Measurements from ENCODE around the gene ADAT3. TPM values are rescaled to one million over a fixed set of nuclear protein-coding genes. Genes with fewer than 3 reads are reported as not detected.

Gene ADAT3
- polyA plus RNA-seq, 1 of the 3 experiments (the other 2 are of a cell fraction), result 2.8 TPM

GRCh38 chr19:1863638-1864479 is 41.3 kb upstream of the ADAT3 start:
- Histone ChIP-seq H3K27ac (ENCODE audit: low read depth in 2 of 2, low read length in 1 of 2) (peak overlapping the region; percentile 93 to 94), H3K9ac (peak overlapping the region; percentile 96), H3K9me3 (no peaks in the 10 kb centered on the region), H3K4me3 (ENCODE audit: low read depth in 2 of 2, low read length in 1 of 2) (peak overlapping the region; percentile 79 to 90), H3K36me3 (replicated peaks in 1 of 2; ENCODE audit: control insufficient read depth in 1 of 2, insufficient read depth in 2 of 2, low read length in 1 of 2) (no peaks in the 10 kb centered on the region), H3K9me2 (no peaks in the 10 kb centered on the region), H3K79me2 (ENCODE audit: insufficient read depth) (peaks cover 64% of the 10 kb centered on the region), H2AFZ (ENCODE audit: low read depth) (peak overlapping the region; percentile 62; the same call in 1 of the 2 replicates), H3K27me3 (ENCODE audit: insufficient read depth) (no peaks in the 10 kb centered on the region), H3K4me2 (peak overlapping the region; percentile 100), H3K4me1 (ENCODE audit: control insufficient read depth in 1 of 2, insufficient read depth in 2 of 2, low read depth in 1 of 2, low read length in 1 of 2) (peaks cover 18 to 36% of the 10 kb centered on the region in 2 experiments; a peak in 2 of 4 replicates), H3F3A (replicated peaks; ENCODE audit: insufficient read depth) (peaks cover 8% of the 10 kb centered on the region), H4K20me1 (ENCODE audit: insufficient read depth) (peaks cover 38% of the 10 kb centered on the region)
- POLR2A ChIA-PET, result interaction anchor here (0.8 to 1.4 kb wide), 4 partner anchors 9 to 42 kb away, joined by 3 to 7 read pairs (median 5); partner anchors contain the start of genes ADAT3 and SCAMP4
- WGBS (ENCODE audit: low lambda C conversion rate), result under 1% methylated on average over 26 of the region's 115 CpGs
- DNase-seq, result peak; percentile 97
- CTCF ChIA-PET, result interaction anchor here (1.0 to 1.9 kb wide), 10 partner anchors 11 to 206 kb away, joined by 3 to 10 read pairs (median 4); no protein-coding TSS in a partner anchor
- TF ChIP-seq USF2 (IDR thresholded peaks at IDR 0.05; ENCODE audit: borderline replicate concordance, low read depth, low read length), result peak; percentile 68
- no peak for TF ChIP-seq CTCF (IDR thresholded peaks at IDR 0.05)
- TF ChIP-seq MEF2A (IDR thresholded peaks at IDR 0.05; ENCODE audit: borderline replicate concordance, low read depth), result no peak
- TF ChIP-seq POLR2AphosphoS5 (IDR thresholded peaks at IDR 0.05; ENCODE audit: low read depth, low read length), result peak; percentile 38; the same call in 1 of the 2 replicates
- peak; percentile 84; the same call in 1 of the 2 replicates for TF ChIP-seq SIN3A (IDR thresholded peaks at IDR 0.05; ENCODE audit: borderline replicate concordance, low read depth, low read length)
- no peak for TF ChIP-seq FOXM1 (IDR thresholded peaks at IDR 0.05; ENCODE audit: low read depth)
- TF ChIP-seq MAX (IDR thresholded peaks at IDR 0.05; ENCODE audit: low read depth), result peak; percentile 99
- peak; percentile 33; the same call in 1 of the 2 replicates for TF ChIP-seq REST (IDR thresholded peaks at IDR 0.05; ENCODE audit: low read depth, low read length)
- no peak for TF ChIP-seq FOSL2 (IDR thresholded peaks at IDR 0.05; ENCODE audit: borderline replicate concordance, low read depth)
- TF ChIP-seq RCOR1 (IDR thresholded peaks at IDR 0.05; ENCODE audit: low read length), result no peak
- TF ChIP-seq, protein P1, sequence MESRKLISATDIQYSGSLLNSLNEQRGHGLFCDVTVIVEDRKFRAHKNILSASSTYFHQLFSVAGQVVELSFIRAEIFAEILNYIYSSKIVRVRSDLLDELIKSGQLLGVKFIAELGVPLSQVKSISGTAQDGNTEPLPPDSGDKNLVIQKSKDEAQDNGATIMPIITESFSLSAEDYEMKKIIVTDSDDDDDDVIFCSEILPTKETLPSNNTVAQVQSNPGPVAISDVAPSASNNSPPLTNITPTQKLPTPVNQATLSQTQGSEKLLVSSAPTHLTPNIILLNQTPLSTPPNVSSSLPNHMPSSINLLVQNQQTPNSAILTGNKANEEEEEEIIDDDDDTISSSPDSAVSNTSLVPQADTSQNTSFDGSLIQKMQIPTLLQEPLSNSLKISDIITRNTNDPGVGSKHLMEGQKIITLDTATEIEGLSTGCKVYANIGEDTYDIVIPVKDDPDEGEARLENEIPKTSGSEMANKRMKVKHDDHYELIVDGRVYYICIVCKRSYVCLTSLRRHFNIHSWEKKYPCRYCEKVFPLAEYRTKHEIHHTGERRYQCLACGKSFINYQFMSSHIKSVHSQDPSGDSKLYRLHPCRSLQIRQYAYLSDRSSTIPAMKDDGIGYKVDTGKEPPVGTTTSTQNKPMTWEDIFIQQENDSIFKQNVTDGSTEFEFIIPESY (IDR thresholded peaks at IDR 0.05; ENCODE audit: borderline replicate concordance, low read depth), result no peak
- TF ChIP-seq NRF1 (IDR thresholded peaks at IDR 0.05; ENCODE audit: low read depth, low read length), result no peak; the same call in 1 of the 2 replicates
- peak; percentile 69 for TF ChIP-seq CHD2 (IDR thresholded peaks at IDR 0.05; ENCODE audit: low read length, partially characterized antibody)
- TF ChIP-seq TCF12 (IDR thresholded peaks at IDR 0.05), result no peak
- no peak for TF ChIP-seq RFX5 (IDR thresholded peaks at IDR 0.05; ENCODE audit: low read length)
- TF ChIP-seq MXI1 (IDR thresholded peaks at IDR 0.05; ENCODE audit: low read depth, low read length), result peak; percentile 98
- TF ChIP-seq EZH2phosphoT487 (IDR thresholded peaks at IDR 0.05; ENCODE audit: borderline replicate concordance, low read depth), result no peak
- TF ChIP-seq FOXJ3 (CRISPR knock-in tag; IDR thresholded peaks at IDR 0.05), result no peak
- no peak for TF ChIP-seq YY1 (IDR thresholded peaks at IDR 0.05; ENCODE audit: low read depth)
- TF ChIP-seq TEAD4 (IDR thresholded peaks at IDR 0.05; ENCODE audit: borderline replicate concordance, insufficient read depth), result no peak
- TF ChIP-seq RAD21 (IDR thresholded peaks at IDR 0.05; ENCODE audit: low read length), result no peak
- no peak; the same call in 1 of the 2 replicates for TF ChIP-seq GABPA (IDR thresholded peaks at IDR 0.05; ENCODE audit: low read depth)
- TF ChIP-seq TAF1 (IDR thresholded peaks at IDR 0.05; ENCODE audit: borderline replicate concordance, low read depth, low read length), result 0 out of 2 replicates have a peak, but pooled peaks have one; percentile 45
